ENCODE measurements around the gene RIC3.

RIC3 gene

DNA sequence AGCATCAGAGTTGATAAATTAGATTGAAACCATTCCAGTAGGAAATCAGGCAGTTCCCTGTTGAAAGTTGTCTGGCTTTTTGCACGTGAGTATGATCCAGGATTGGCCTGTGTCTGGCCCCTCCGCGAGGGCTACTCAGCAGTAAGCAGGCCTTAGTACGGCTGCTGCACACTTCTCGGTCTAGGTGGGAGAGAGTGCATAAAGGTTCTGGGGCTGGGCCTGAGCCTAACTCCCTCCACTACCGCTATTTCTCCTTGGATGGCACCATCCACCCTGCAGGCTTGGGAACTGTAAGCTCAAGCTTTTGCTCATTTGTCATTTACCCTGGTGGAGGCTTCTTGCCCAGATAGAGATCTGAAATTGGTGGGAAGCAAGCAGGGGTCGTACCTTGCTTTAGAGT, 65.9 kb downstream of the RIC3 start:
- no peak for DNase-seq (ENCODE audit: low read depth in 2 of 2)

DNA sequence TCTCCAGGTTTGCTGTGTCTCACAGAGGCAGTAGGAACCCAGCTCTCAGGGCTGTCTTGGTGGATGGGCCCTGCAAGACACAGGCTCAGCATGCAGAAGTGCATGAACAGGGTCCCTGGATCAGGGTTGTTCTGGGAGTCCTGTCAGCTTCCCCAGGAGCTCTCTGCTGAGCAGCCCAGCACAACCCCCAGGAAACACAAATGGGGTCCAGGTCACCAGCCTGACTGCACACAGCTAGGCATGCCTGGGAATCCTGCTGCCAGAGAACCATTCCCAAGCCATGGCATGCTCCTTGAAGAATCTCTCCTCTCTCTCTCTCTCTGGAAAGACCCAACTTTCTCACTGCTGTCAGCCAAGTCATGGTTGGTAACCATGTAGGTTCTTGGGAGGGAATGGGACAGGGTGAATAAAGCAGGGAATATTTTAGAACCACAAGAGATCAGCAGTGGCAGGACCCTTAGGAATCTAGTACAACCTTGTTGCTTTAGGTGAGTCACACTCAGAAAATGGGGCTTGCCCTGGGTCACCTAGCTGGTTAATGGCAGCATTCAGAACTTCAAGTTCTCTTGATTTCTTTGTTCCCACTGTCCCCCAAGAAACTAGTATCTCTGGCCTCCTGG, 66.4 kb downstream of the RIC3 start:
- DNase-seq (ENCODE audit: low read depth in 2 of 2), result no peak

DNA sequence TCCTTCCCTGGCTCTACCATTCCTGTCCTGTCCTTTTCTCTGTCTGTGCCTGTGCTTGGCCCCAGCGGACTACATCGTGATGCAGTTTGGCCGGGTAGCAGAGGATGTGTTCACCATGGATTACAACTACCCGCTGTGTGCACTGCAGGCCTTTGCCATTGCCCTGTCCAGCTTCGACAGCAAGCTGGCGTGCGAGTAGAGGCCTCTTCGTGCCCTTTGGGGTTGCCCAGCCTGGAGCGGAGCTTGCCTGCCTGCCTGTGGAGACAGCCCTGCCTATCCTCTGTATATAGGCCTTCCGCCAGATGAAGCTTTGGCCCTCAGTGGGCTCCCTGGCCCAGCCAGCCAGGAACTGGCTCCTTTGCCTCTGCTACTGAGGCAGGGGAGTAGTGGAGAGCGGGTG, 67.4 kb downstream of the RIC3 start:
- no peak for DNase-seq (ENCODE audit: low read depth in 2 of 2)

DNA sequence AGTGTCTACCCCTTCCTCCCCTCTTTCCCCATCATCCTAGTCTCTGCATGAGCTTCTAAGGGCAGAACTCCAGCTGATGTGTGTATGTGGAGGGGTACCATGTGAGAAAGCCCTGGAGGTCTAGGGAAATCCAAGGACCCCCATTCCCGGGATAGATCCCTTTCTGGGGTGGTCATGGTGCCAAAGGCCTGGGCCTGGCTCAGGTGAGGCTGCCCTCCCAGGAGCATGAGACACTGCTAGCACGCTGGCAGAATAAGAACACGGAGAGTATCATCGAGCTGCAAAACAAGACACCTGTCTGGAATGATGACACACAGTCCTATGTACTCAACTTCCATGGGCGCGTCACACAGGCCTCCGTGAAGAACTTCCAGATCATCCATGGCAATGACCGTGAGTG, 68.2 kb downstream of the RIC3 start:
- no peak for DNase-seq (ENCODE audit: low read depth in 2 of 2)

DNA sequence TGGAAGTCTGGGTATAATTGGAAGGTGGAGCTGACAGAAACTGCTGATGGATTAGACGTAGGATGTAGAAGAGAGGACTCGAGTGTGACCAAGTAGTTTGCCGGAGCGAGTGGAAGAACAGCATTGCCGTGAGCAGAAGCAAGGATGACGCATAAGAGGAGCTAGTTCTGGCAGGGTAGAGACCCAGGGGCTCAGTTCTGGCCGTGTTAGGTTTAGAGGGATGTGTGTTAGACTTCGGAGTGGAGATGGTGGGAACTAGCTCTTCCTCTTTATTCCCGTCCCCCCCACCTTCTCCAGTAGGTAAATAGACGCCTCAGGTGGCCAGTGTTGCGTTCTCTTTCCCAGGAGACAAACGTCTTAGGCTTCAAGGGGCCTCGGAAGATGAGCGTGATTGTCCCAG, 68.7 kb downstream of the RIC3 start:
- no peak for DNase-seq (ENCODE audit: low read depth in 2 of 2)

DNA sequence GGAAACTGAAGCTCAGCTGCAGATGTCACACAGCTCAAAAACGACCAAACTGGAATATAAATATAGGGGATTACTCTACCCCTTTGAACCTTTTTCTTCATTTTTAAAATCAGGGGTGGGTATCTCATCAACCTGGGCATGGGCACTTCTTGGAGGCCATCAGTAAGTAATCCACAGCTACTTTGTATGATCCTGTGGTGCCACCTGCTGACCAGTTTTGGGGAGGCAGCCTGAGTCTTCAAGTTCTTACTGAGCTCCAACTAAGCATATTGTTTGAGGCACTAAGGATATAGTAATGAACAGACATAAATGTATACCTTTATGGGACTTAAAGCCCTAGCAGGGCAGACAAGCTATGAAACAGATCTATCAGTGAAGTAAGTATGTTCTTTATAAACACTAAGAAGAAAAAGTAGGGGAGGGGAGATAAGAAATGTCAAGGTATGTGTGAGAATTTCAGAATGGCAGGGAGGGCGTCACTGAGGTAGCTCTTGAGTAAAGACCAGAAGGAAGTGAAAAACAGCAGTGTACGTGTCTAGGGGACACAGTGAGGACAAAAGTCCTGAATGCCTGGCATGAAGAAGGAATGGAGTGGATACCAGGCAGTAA, 69.4 kb downstream of the RIC3 start:
- DNase-seq (ENCODE audit: low read depth in 2 of 2), result peak; percentile 27 to 51

DNA sequence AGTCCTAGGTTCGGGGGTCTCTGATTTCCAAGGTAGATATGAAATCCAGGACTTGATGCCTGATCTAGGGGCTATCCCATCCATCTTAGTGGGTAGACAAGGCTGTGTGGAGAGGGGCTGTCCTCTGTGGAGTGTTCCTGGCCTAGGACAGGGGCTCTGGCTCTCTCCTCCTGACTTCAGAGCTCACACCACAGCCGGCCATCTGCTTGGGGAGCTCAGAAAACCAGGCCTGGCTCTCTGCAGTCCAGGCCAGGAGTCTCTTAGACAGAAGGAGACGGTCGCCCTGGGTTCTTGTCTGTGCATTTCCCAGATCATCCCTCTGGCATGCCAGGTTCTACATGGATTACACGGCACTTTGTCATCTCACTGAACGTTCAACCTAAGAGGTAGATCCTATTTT, 69.9 kb downstream of the RIC3 start:
- DNase-seq (ENCODE audit: low read depth in 2 of 2), result no peak

DNA sequence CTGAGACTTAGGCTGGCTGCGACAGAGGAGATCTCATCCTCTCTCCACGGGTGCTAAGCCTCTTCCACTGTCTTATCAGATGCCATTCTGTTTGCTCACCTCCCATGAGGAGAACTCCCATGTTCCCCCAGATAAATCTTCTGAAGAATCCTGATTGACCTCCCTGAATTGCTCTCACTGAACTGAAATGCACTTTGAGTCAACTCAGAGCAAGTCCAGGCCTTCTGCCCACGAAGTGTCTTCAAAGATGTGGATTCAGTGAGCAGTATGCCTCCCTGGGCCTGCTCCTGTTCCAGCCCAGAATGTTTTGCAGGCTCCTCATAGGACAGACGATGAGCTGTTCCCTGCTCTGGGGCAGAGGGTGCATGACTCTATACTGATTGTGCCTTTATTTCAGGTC, 70.5 kb downstream of the RIC3 start:
- DNase-seq (ENCODE audit: low read depth in 2 of 2), result no peak

DNA sequence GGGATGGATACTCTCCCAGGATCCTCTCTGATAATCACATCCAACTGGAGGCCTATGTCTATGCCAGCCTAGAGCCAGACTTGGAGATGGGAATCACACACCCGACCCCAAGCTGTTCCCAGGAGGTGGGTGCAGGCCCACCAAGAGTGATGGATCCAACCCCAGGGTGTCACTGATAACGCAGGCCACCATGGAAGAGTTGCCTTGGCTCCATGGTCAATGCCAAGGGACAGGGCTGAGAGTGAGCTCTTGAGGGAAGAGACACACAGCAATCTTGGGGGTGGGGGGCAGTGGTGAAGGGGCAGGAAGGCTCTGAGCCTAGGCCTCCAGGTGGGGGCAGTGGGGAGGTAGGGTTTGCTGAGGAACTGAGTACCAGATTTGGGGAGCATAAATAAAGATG, 70.9 kb downstream of the RIC3 start:
- DNase-seq (ENCODE audit: low read depth in 2 of 2), result no peak

DNA sequence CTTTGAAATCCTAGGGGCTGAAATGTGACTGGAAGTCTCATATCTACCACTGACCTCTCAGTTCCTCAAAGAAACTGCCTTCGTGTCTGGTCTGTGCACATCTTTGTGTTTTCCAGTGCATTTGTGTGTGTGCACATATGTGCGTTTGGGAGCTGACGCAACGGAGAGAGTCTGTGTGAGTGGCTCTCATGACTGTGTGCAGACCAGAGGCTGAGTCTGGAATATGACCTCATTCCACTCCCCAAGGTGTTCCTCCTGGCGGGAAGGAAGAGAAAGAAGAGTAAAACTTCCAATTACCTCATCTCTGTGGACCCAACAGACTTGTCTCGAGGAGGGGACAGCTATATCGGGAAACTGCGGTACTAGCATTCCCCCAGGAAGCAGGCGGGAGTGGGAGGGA, 71.4 kb downstream of the RIC3 start:
- no peak for DNase-seq (ENCODE audit: low read depth in 2 of 2)

DNA sequence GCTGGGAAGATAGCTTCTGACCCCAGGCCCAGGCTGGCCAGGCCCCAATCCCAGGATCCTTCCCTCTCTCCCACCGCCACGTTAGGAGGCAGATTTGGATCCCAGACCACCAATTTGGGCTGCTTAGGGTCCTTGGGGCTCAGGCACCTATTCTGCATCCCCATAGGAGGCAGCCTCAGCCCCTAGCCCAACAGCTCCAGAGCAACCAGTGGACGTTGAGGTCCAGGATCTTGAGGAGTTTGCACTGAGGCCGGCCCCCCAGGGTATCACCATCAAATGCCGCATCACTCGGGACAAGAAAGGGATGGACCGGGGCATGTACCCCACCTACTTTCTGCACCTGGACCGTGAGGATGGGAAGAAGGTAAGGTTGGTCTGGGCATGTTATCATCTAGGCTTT, 71.8 kb downstream of the RIC3 start:
- no peak for DNase-seq (ENCODE audit: low read depth in 2 of 2)

DNA sequence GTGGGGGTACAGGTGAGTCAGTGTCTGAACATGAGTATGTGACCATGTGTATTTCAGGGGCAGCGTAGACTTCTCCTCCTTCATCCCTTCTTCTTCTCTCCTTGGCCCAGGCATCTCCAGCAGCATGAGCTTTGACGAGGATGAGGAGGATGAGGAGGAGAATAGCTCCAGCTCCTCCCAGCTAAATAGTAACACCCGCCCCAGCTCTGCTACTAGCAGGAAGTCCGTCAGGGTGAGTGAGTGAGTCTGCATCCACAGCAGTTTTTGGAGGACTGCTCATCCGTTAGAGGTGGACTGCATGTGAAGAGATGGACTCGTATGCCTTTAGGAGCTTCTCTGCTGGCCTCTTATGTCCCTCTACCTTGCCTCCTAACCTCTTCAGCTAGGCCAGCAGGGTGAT, 72.2 kb downstream of the RIC3 start:
- no peak for DNase-seq (ENCODE audit: low read depth in 2 of 2)

DNA sequence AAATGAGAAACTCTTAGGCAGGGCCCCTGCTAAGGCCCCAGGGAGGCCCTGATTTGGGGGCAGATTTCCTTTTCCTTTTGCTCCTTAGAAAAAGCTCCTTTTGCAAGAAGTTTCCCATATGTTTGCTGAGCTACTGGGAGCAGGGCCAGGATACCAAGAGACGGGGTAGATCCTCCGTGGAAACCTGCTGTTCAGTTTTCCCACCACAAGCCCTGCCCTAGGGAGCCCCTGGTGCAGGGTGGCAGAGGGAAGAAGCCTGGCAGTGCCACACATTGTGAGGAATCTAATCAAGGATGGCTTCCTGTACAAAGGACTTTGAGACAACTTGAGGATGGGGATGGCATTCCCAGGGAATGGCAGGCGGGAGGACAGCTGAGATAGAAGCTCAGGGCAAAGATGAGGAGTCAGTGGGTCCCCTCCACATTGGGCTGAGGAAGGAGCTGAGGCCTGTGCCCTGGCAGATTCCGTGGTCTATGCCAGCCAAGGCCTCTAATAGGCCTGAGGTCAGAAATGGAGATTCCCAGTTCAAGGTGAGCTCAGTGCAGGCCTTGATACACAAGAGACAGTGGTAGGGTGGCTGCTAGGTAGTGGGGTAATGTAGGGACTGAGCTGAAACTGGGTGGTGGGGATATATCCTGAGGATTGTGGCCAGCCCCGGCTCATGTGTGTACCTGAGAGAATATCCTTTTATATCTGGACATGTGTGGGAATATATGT, 72.9 kb downstream of the RIC3 start:
- DNase-seq (ENCODE audit: low read depth in 2 of 2), result no peak

DNA sequence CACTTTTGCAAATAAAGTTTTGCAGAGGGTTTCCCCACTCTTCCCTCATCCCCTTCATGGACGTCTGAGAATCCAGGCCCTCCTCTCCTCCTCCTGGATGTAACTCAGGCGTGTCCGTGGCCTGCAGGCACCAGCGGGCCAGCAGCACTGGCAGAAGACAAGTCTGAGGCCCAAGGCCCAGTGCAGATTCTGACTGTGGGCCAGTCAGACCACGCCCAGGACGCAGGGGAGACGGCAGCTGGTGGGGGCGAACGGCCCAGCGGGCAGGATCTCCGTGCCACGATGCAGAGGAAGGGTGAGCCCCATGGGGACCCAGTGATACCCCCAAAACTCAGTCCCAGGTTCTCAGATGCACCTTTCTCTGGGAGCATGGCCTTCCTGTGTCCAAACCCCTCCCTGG, 73.5 kb downstream of the RIC3 start:
- DNase-seq (ENCODE audit: low read depth in 2 of 2), result no peak

DNA sequence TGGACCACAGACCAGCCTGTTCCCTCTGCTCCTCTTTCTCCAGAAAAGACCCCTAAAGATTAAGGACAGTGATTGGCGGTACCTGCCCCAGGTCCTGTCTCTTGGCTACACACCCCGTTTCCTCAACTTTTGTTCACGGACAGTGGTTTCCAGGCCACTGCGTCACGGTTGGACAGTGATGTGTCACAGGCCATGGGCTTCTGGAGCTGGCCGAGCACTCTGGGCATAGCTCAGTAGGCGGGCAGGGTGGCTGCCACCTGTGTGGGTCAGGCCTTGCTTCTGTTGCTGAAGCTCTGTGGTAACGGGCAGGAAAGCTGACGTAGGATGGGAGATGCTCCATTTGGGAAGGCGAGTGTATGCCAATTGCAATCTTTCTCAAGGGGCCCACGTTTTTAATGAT, 74.2 kb downstream of the RIC3 start:
- DNase-seq (ENCODE audit: low read depth in 2 of 2), result no peak

DNA sequence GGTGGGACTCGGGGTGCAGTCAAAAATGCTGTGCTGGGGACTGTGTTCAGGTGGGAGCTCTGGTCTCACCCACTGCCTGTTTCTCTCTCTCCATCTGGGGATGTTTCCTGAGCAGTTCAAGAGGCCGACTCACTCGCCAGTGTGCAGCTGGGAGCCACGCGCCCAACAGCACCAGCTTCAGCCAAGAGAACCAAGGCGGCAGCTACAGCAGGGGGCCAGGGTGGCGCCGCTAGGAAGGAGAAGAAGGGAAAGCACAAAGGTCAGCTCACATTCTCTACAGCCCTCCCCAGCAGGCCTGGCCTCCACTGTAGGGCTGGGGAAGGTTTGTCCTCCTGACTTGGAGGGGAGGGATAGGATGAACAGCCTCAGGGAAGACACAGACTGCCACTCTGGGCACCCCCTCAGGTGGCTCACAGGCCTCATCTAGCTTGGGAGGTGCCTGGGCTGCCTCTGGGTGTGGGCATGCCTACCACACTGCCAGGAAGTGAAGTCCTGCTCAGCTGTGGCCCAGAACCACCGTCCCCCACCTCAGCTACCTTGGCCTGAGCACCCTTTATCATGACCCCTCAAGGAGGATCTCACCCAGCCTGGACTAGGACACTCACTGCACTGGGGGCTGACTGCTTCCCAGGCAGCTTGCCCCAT, 74.8 kb downstream of the RIC3 start:
- no peak for DNase-seq (ENCODE audit: low read depth in 2 of 2)

DNA sequence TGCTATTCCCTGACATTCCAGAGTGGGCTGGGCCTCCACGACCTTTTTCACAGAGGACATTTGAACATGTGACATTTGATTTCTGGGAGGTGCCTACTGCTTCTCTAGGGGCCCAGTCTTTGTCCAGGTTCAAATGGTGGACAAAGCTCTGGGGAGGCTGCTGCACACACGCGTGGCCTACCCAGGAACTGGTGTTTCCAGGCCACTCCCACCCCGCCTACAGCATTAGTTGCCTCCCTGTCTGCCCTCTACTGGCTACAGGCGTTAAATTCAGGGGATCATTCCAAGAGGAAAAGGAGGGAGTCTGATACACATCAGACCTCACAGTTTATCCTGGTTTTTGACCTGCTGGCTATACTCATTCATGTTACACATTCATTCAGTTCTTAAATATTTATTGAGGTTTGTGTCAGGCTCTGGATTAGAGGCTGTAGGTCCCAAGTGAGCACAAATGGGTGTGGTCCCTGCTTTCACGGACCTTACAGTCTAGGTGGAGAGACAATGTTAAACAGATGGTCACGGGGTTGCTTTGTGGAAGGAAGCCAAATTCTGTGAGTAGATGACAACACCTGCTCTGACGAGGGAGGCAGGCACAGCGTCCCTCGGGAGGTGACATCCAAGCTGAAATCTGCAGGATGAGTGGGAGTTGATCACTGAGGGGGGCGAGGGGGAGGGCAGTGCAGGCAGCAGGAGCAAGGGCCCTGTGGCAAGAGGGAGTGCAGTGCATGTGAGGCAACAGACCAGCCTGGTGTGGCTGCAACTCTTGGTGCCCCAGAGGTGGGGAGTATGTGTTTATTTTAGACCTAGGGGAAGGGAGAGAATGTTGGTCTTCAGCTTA, 76.0 kb downstream of the RIC3 start:
- no peak for DNase-seq (ENCODE audit: low read depth in 2 of 2)

DNA sequence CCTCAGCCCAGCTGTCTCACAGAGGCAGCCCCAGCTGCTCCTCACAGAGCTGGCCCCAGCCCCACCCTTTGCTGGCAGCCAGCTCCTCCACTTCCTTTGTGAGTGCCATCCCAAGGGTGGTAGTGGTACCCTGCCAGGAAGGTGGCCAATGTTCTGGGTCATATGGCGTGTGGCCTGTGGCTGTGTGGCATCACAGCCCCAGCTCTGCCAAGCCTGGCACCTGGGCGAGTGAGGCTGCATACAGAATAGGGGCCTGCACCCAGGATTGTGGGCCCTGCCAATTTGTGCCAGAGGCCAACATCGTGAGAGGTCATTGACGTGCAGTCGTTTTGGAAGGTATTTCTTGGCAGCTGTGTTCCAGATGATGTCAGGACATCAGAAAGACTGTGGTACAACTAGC, 77.1 kb downstream of the RIC3 start:
- no peak for DNase-seq (ENCODE audit: low read depth in 2 of 2)

DNA sequence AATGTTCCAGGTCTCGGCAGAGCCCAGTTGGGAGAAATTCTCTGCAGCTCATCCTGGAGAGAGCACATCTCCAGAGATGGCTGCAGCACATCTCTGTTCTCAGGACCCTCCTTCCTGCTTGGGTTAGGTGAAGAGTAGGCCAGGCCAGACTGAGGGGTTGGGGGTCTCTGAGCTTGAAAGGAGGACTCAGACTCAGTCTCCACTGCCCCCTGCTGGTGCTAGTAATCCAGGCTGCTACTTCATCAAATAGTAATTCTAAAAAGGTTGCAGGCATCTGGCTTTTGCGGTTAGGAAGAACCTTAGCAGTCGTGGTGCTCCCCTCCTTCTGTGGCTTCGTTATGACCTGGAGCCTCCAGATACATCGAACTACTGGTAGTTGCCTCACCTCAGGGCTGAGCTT, 78.1 kb downstream of the RIC3 start:
- DNase-seq (ENCODE audit: low read depth in 2 of 2), result no peak

DNA sequence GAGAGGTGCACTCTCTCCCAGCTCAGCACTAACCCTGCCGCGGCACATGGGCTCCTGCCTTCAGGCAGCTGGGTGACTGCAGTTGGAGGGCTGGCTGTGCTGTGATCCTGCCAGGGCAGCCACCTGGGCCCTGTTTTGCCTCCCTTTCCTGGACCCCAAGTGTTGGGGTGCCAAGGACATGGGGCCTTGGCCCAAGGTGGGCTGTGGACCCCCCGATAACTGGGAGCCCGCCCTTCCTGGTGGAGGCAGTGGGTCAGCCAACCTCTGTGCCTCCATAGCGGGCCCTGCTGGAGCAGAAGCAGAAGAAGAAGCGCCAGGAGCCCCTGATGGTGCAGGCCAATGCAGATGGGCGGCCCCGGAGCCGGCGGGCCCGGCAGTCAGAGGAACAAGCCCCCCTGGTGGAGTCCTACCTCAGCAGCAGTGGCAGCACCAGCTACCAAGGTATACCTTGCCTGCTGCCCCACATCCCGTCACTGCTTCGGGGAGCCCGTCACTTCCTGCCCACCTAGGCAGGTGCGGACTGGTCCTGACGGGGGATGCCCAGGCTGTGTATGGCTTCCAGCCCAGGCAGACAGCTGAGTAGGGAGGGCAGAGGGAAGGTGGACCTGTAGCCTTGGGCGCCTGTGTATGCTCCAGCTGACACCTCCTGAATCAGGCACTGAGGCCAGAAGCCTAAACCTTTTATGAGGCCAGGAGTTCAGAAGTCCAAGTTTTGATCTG, 78.9 kb downstream of the RIC3 start:
- DNase-seq (ENCODE audit: low read depth in 2 of 2), result no peak

DNA sequence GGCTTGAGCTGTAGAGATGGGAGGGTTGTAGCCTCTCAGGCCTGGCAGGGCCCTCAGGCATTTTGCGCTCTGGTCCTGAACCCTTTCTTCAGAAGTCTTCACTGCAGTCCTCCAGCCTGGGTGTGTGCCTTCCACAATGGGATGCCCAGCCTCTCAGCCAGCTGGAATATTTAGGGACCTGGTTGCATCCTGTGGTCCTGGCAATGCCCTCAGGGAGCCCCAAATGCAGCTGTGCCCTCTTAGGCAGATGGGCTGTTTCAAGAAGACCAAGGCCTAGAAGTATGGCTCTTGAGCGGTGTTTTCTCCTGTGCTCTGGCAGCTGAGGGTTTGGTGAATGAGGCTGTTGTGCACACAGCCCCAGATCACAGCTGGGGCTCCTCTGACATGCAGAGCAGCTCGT, 81.1 kb downstream of the RIC3 start:
- DNase-seq (ENCODE audit: low read depth in 2 of 2), result no peak

DNA sequence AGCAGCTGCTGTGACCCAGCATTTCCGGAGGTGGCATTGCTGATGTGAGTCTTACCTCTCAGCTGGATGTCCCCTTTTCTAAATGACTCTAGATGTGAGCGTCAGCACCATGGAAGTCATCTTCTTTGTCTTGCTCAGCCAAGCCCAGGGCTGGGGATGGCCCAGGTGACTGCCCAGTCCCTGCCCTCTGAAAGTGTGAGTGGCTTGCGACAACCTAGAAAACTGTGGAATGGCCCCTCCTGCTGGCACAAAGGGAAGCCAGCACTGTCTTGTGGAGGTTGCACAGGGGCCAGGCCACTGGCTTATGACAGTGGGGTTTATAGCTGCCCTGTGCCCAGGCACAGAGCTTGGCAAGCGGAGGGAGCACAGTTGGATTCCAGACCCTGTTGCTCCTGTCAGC, 81.6 kb downstream of the RIC3 start:
- DNase-seq (ENCODE audit: low read depth in 2 of 2), result no peak

Measured in stimulated activated CD8-positive, alpha-beta memory T cell treated with anti-CD3 and anti-CD28 coated beads, Interleukin-7, amount 100 ng/mL, for 4 hours (primary cell).